Pancreas (tissue), 10 donors: ENCODE data around the gene TMEM129. TPM values are rescaled to one million over a fixed set of nuclear protein-coding genes. Genes with fewer than 3 reads are reported as not detected.

Experiments
- ATAC-seq, 4 donors: fragments of 200-7000 bp; cut with Tn5 transposase; one replicate each; pipeline versions ENCODE4 v1.8.0 to v1.9.1; 2020; ENCODE audit warnings: mild to moderate bottlenecking in 4 of 4, moderate library complexity in 4 of 4
- DNase-seq, 6 donors: peaks; one replicate each; pipeline ENCODE4 v3.0.0-alpha.2; 2020
- FAIRE-seq: peaks from 2 replicates; lab custom pipeline; 2012; peaks lifted over from hg19 to GRCh38; lab: Jason Lieb, UNC
- H3K27ac ChIP-seq, 4 donors: fragments of 200-600 bp; sonication (generic); 1 replicate in 3 of 4; 2 replicates in 1 of 4; pipeline versions ENCODE4 v1.5.0 to v1.8.0; 2020
- H3K27me3 ChIP-seq, 4 donors: fragments of 200-600 bp; one replicate each; pipeline ENCODE4 v1.8.0; 2021
- H3K36me3 ChIP-seq, 3 donors: fragments of 200-600 bp; sonication (generic) in 1 of 3; one replicate each; pipeline versions ENCODE4 v1.5.0 to v1.8.0; 2020 to 2021
- H3K4me1 ChIP-seq, 3 donors: fragments of 200-600 bp; one replicate each; pipeline ENCODE4 v1.8.0; 2021
- H3K4me3 ChIP-seq, 4 donors: fragments of 200-600 bp; sonication (generic) in 2 of 4; one replicate each; pipeline versions ENCODE4 v1.5.0 to v1.8.0; 2020 to 2021
- H3K9me3 ChIP-seq, 4 donors: fragments of 200-600 bp; one replicate each; pipeline ENCODE4 v1.8.0; 2021
- WGBS, 2 donors: extraction: QIAGEN DNeasy Blood & Tissue Kit; methylation state at CpG; one replicate each; pipeline ENCODE4 v1.1.7; 2013; 5-methylcytosine and 5-hydroxymethylcytosine counted together
- intact Hi-C, 3 donors: fragments of 100-400 bp; cut with DNase I; formaldehyde crosslinking; loops; one replicate each; pipeline versions ENCODE4 v1.11.1 to v1.14.2; 2022
- polyA plus RNA-seq, 2 donors: library from polyadenylated mRNA; stranded (reverse); fragments of 200-250 nt; gene quantifications; one replicate each; pipeline ENCODE4 v1.2.3, GENCODE V29; 2013
- total RNA-seq, 6 donors: library from RNA; stranded (reverse); fragmentation: NEBNext Ultra II Directional in 4 of 6; extraction: Animal tissue kit (Norgen Biotek cat#: 25700) in 4 of 6; gene quantifications; one replicate each; pipeline versions ENCODE4 v1.2.1 to v1.2.4, GENCODE V29; 2021 to 2023
- TF ChIP-seq, protein P1 (sequence below), 4 donors: fragments of 200-600 bp; sonication (generic) in 3 of 4; IDR thresholded peaks; one replicate each; pipeline versions ENCODE4 v1.5.0 to v1.8.0; 2021; ENCODE audit warnings: antibody characterized with exemption in 4 of 4
- donor health status: healthy with polysubstance abuse.
- donor health status: DM: no; HTN: no; CAD: no; lungs with moderate emphysema.
- donor health status: DM: no; HTN: no; CAD: no.
- donor health status: control.
- donor health status: control.
- donor health status: Bipolar disorder and iron deficiency.
- donor health status: DM: yes; HTN: yes; CAD: no.
- donor health status: DM: no; HTN: no; CAD: no.
- donor health status: DM: no; HTN: no; CAD: no.
- donor health status: DM: yes; HTN: yes; CAD: no.

The TMEM129 gene
- total and polyA plus RNA-seq, 8 donors: 17.2 to 32.7 (median 20.0) TPM

GRCh38 chr4:1752284-1753041 lies 31.3 kb upstream of the TMEM129 start:
- Histone ChIP-seq H3K9me3 (no peaks in the 10 kb centered on the region), H3K4me3 (no peak overlapping the region), H3K4me1 (no peaks in the 10 kb centered on the region), H3K27me3 (no peaks in the 10 kb centered on the region), H3K27ac (peak overlapping the region; percentile 22 to 55 (median 40)), H3K36me3 (no peaks in the 10 kb centered on the region)
- DNase-seq: no peak
- WGBS, 2 donors: 64 to 71% methylated on average over 29 to 35 of the region's 35 CpGs
- TF ChIP-seq, protein P1, sequence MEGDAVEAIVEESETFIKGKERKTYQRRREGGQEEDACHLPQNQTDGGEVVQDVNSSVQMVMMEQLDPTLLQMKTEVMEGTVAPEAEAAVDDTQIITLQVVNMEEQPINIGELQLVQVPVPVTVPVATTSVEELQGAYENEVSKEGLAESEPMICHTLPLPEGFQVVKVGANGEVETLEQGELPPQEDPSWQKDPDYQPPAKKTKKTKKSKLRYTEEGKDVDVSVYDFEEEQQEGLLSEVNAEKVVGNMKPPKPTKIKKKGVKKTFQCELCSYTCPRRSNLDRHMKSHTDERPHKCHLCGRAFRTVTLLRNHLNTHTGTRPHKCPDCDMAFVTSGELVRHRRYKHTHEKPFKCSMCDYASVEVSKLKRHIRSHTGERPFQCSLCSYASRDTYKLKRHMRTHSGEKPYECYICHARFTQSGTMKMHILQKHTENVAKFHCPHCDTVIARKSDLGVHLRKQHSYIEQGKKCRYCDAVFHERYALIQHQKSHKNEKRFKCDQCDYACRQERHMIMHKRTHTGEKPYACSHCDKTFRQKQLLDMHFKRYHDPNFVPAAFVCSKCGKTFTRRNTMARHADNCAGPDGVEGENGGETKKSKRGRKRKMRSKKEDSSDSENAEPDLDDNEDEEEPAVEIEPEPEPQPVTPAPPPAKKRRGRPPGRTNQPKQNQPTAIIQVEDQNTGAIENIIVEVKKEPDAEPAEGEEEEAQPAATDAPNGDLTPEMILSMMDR (IDR thresholded peaks at IDR 0.05): no peak
- FAIRE-seq: no peak
- intact Hi-C loops: loop anchor here in 1 of 3 donors (5.0 kb wide), 1 partner anchor 145 kb away; no protein-coding TSS in a partner anchor
- peak; percentile 11 to 37 (median 23) for ATAC-seq

GRCh38 chr4:1751919-1752283 lies 30.8 kb upstream of the TMEM129 start:
- 79% methylated on average over 8 of the region's 8 CpGs for WGBS, 2 donors
- Histone ChIP-seq H3K4me1 (no peaks in the 10 kb centered on the region), H3K9me3 (no peaks in the 10 kb centered on the region), H3K27me3 (no peaks in the 10 kb centered on the region), H3K27ac (peak overlapping the region in 2 of 4 donors; percentile 22 to 44), H3K4me3 (no peak overlapping the region), H3K36me3 (no peaks in the 10 kb centered on the region)
- no peak for DNase-seq
- TF ChIP-seq, protein P1 (IDR thresholded peaks at IDR 0.05): no peak
- intact Hi-C loops: loop anchor here in 1 of 3 donors (5.0 kb wide), 1 partner anchor 145 kb away; no protein-coding TSS in a partner anchor
- peak in 3 of 4 donors; percentile 2 to 8 (median 3) for ATAC-seq
- FAIRE-seq: no peak

DNA sequence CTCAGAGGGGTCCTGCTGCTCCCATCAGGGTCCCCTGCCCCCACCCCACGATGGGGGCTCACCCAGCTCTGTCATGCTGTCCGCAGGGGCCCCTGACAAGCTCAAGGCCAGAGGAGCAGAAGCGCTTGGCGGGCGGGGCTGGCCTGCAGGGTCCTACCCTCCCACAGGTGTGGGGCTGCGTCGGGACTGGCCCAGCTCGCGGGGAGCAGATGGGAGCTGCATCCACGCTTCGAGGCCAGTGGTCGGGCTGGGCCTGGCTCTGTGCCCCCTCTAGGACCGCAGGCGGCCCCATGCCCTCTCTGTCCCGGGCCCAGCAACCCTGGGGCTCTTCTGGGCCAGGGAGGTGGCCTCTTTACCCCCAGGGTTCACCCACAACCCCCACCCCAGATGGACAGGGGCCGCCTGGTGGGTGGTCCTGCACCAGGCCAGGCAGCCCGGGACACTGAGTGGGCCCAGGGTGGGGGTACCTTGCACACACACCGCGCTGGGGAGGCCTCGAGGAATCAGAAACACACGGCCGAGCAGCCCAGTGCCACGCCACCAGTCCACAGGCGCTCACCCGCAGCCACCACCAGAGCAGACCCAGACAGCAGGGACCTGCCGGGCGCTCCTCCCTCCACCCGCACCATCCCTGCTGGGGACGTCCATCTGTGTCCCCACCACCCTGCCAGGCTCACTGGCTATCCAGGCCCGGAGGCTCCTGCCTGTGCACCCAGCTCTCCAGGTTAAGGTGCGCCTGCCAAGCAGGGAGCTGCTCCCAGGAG lies 30.2 kb upstream of the TMEM129 start:
- 85 to 90% methylated on average over 29 to 31 of the region's 31 CpGs for WGBS, 2 donors
- no peak for FAIRE-seq

GRCh38 chr4:1750381-1751154 lies 29.4 kb upstream of the TMEM129 start:
- Histone ChIP-seq H3K27ac (no peak overlapping the region), H3K27me3 (no peaks in the 10 kb centered on the region), H3K36me3 (no peaks in the 10 kb centered on the region), H3K4me1 (no peaks in the 10 kb centered on the region), H3K4me3 (no peak overlapping the region), H3K9me3 (no peaks in the 10 kb centered on the region)
- TF ChIP-seq, protein P1 (IDR thresholded peaks at IDR 0.05): no peak
- 83 to 88% methylated on average over 18 of the region's 18 CpGs for WGBS, 2 donors
- no peak for DNase-seq
- intact Hi-C loops: loop anchor here in 1 of 3 donors (5.0 kb wide), 1 partner anchor 147 kb away; no protein-coding TSS in a partner anchor
- no peak for FAIRE-seq
- ATAC-seq: no peak

More for the DNA sequence above, 30.2 kb upstream of the TMEM129 start:
- DNase-seq (no peak), ATAC-seq (no peak)
- Histone ChIP-seq H3K27me3 (no peaks in the 10 kb centered on the region), H3K9me3 (no peaks in the 10 kb centered on the region), H3K36me3 (no peaks in the 10 kb centered on the region), H3K4me3 (no peak overlapping the region), H3K27ac (no peak overlapping the region), H3K4me1 (no peaks in the 10 kb centered on the region)
- TF ChIP-seq, protein P1 (IDR thresholded peaks at IDR 0.05): no peak
- intact Hi-C loops: loop anchor here in 1 of 3 donors (5.0 kb wide), 1 partner anchor 146 kb away; no protein-coding TSS in a partner anchor
